SK-N-SH (cell line): ENCODE data around the gene KMO. TPM values are rescaled to one million over a fixed set of nuclear protein-coding genes. Genes with fewer than 3 reads are reported as not detected.

Experiments used
- CTCF ChIA-PET: fragments of 300-600, 350-600 bp; formaldehyde crosslinking; extraction: SDS; loops from one replicate; lab custom pipeline; 2021; lab: Yijun Ruan, JAX
- POLR2A ChIA-PET: fragments of 350-600 bp; sonication (Branson Sonifier 250); formaldehyde crosslinking; extraction: SDS; loops from one replicate; lab custom pipeline; 2020; ENCODE audit warnings: antibody characterized with exemption, inconsistent platforms; lab: Yijun Ruan, JAX
- DNase-seq: peaks from one replicate; pipeline ENCODE4 v3.0.0; 2012
- H2AFZ ChIP-seq: fragments of 200-600 bp; sonication (generic); 2 replicates; pipeline ENCODE4 v1.8.1; 2016; ENCODE audit warnings: antibody characterized with exemption, mild to moderate bottlenecking, low read depth
- H3F3A ChIP-seq: fragments of 200-600 bp; sonication (generic); replicated peaks from 2 replicates; pipeline ENCODE3; 2016; ENCODE audit warnings: antibody characterized with exemption, mild to moderate bottlenecking; ENCODE audit not compliant: insufficient read depth
- H3K27ac ChIP-seq, 2 experiments: fragments of 200-500 bp in 1 of 2; fragments of 200-600 bp in 1 of 2; sonication (Bioruptor generic) in 1 of 2; sonication (generic), shearing (Covaris generic) in 1 of 2; 2 replicates each; pipeline versions ENCODE4 v1.5.1 to v1.6.1; 2014 to 2016; ENCODE audit warnings: low read depth in 2 of 2, inconsistent platforms in 1 of 2, low read length in 1 of 2, mild to moderate bottlenecking in 1 of 2, mixed read lengths in 1 of 2
- H3K27me3 ChIP-seq: fragments of 200-600 bp; sonication (generic), shearing (Covaris generic); 2 replicates; pipeline ENCODE4 v1.6.1; 2016; ENCODE audit warnings: mixed run types; ENCODE audit not compliant: insufficient read depth
- H3K36me3 ChIP-seq, 2 experiments: fragments of 200-500 bp in 1 of 2; fragments of 200-600 bp in 1 of 2; sonication (Bioruptor generic) in 1 of 2; sonication (generic) in 1 of 2; replicated peaks in 1 of 2; 2 replicates each; pipeline versions ENCODE3 to v1.5.1; 2014 to 2016; ENCODE audit warnings: low read length in 1 of 2, mild to moderate bottlenecking in 1 of 2; ENCODE audit not compliant: insufficient read depth in 2 of 2, control insufficient read depth in 1 of 2
- H3K4me1 ChIP-seq, 2 experiments: fragments of 200-500 bp in 1 of 2; fragments of 200-600 bp in 1 of 2; sonication (Bioruptor generic) in 1 of 2; sonication (generic), shearing (Covaris generic) in 1 of 2; 2 replicates each; pipeline versions ENCODE4 v1.5.1 to v1.6.1; 2014 to 2016; ENCODE audit warnings: low read depth in 1 of 2, low read length in 1 of 2, mixed run types in 1 of 2; ENCODE audit not compliant: insufficient read depth in 2 of 2, control insufficient read depth in 1 of 2
- H3K4me2 ChIP-seq: fragments of 200-600 bp; sonication (generic), shearing (Covaris generic); 2 replicates; pipeline ENCODE4 v1.6.1; 2017; ENCODE audit warnings: mixed run types
- H3K4me3 ChIP-seq, 2 experiments: fragments of 200-500 bp in 1 of 2; fragments of 200-600 bp in 1 of 2; sonication (Bioruptor generic) in 1 of 2; sonication (generic), shearing (Covaris generic) in 1 of 2; 2 replicates each; pipeline versions ENCODE4 v1.5.1 to v1.8.1; 2014 to 2016; ENCODE audit warnings: low read depth in 2 of 2, inconsistent platforms in 1 of 2, low read length in 1 of 2, mild to moderate bottlenecking in 1 of 2, mixed read lengths in 1 of 2, moderate library complexity in 1 of 2
- H3K79me2 ChIP-seq: fragments of 200-600 bp; sonication (generic); 2 replicates; pipeline ENCODE4 v1.8.1; 2017; ENCODE audit warnings: mild to moderate bottlenecking; ENCODE audit not compliant: insufficient read depth
- H3K9ac ChIP-seq: fragments of 200-600 bp; sonication (generic); 2 replicates; pipeline ENCODE4 v1.6.1; 2017; ENCODE audit warnings: mixed run types
- H3K9me2 ChIP-seq: fragments of 200-600 bp; sonication (generic); 2 replicates; pipeline ENCODE4 v1.6.1; 2017; ENCODE audit warnings: mixed run types
- H3K9me3 ChIP-seq: fragments of 200-600 bp; sonication (generic); 2 replicates; pipeline ENCODE4 v1.6.1; 2017; ENCODE audit warnings: mixed run types, mild to moderate bottlenecking, moderate library complexity
- H4K20me1 ChIP-seq: fragments of 200-600 bp; sonication (generic); 2 replicates; pipeline ENCODE4 v1.6.1; 2017; ENCODE audit warnings: mild to moderate bottlenecking, mixed run types; ENCODE audit not compliant: insufficient read depth
- CHD2 ChIP-seq: fragments of 150-350 bp; IDR thresholded peaks from 2 replicates; pipeline ENCODE4 v1.6.1; 2018; ENCODE audit warnings: low read length; ENCODE audit not compliant: partially characterized antibody
- FOSL2 ChIP-seq: IDR thresholded peaks from 2 replicates; pipeline ENCODE4 v1.4.0; 2012; ENCODE audit warnings: low read depth, mild to moderate bottlenecking, moderate library complexity, borderline replicate concordance
- FOXJ3 ChIP-seq: sonication (generic); formaldehyde crosslinking; IDR thresholded peaks from 2 replicates; pipeline ENCODE4 v1.5.1; 2020; ENCODE audit warnings: mild to moderate bottlenecking, missing genetic modification reagents
- FOXM1 ChIP-seq: IDR thresholded peaks from 2 replicates; pipeline ENCODE4 v1.4.0; 2012; ENCODE audit warnings: low read depth, mild to moderate bottlenecking
- GATA2 ChIP-seq: sonication (generic); formaldehyde crosslinking; IDR thresholded peaks from 2 replicates; pipeline ENCODE4 v1.5.0; 2020; ENCODE audit warnings: mild to moderate bottlenecking, missing genetic modification reagents
- NRF1 ChIP-seq: IDR thresholded peaks from 2 replicates; pipeline ENCODE4 v1.6.1; 2012; ENCODE audit warnings: low read depth, mild to moderate bottlenecking, low read length
- POLR2AphosphoS5 ChIP-seq: IDR thresholded peaks from 2 replicates; pipeline ENCODE4 v1.6.1; 2012; ENCODE audit warnings: low read depth, low read length
- RCOR1 ChIP-seq: fragments of 150-350 bp; IDR thresholded peaks from 2 replicates; pipeline ENCODE4 v1.6.1; 2017; ENCODE audit warnings: antibody characterized with exemption, low read length
- RFX5 ChIP-seq: IDR thresholded peaks from 2 replicates; pipeline ENCODE4 v1.6.1; 2012; ENCODE audit warnings: mild to moderate bottlenecking, improper control_type of control experiment, low read length
- SIN3A ChIP-seq: IDR thresholded peaks from 2 replicates; pipeline ENCODE4 v1.6.1; 2012; ENCODE audit warnings: low read depth, mild to moderate bottlenecking, low read length, moderate library complexity, borderline replicate concordance
- SMC3 ChIP-seq: IDR thresholded peaks from 2 replicates; pipeline ENCODE4 v1.6.1; 2012; ENCODE audit warnings: low read depth, low read length, improper control_type of control experiment
- TCF12 ChIP-seq: IDR thresholded peaks from 2 replicates; pipeline ENCODE4 v1.4.0; 2012
- TEAD4 ChIP-seq: IDR thresholded peaks from 2 replicates; pipeline ENCODE4 v1.4.0; 2012; ENCODE audit warnings: mild to moderate bottlenecking, borderline replicate concordance; ENCODE audit not compliant: insufficient read depth
- USF1 ChIP-seq: IDR thresholded peaks from 2 replicates; pipeline ENCODE4 v1.4.0; 2012; ENCODE audit warnings: low read depth, borderline replicate concordance
- YY1 ChIP-seq: IDR thresholded peaks from 2 replicates; pipeline ENCODE4 v1.4.0; 2012; ENCODE audit warnings: low read depth, mild to moderate bottlenecking
- WGBS: methylation state at CpG from one replicate; pipeline ENCODE4 v1.1.6; 2017; ENCODE audit warnings: low lambda C conversion rate; 5-methylcytosine and 5-hydroxymethylcytosine counted together
- polyA plus RNA-seq, 3 experiments: library from polyadenylated mRNA; depleted of rRNA; stranded (reverse); fragments of >200 nt; gene quantifications; 2 replicates each; pipeline ENCODE4 v1.2.3, GENCODE V29; 2012

The KMO gene
- polyA plus RNA-seq, 1 of the 3 experiments (the other 2 are of a cell fraction) = not detected

- H4K20me1 ChIP-seq = no peaks in the 10 kb centered on the region
- no peak for TF ChIP-seq CHD2
- TF ChIP-seq YY1 = no peak
- TF ChIP-seq USF1 = no peak
- TF ChIP-seq SMC3 = no peak
- no peak for TF ChIP-seq RCOR1
- no peak for TF ChIP-seq FOSL2
- no peak for TF ChIP-seq FOXJ3 (CRISPR knock-in tag)
- no peak for TF ChIP-seq SIN3A
- TF ChIP-seq GATA2 (CRISPR knock-in tag) = no peak
- TF ChIP-seq TCF12 = no peak
- no peak for TF ChIP-seq RFX5
- no peak for TF ChIP-seq POLR2AphosphoS5
- TF ChIP-seq, all 33 proteins: peak for 0
- Histone ChIP-seq H3K4me1 (no peaks in the 10 kb centered on the region), H3K27ac (no peak overlapping the region), H3K4me3 (no peak overlapping the region), H3K9me3 (no peaks in the 10 kb centered on the region), H3K9me2 (no peaks in the 10 kb centered on the region), H3K9ac (no peak overlapping the region), H3K4me2 (no peak overlapping the region), H3K36me3 (no peaks in the 10 kb centered on the region), H3K79me2 (no peaks in the 10 kb centered on the region), H3F3A (no peaks in the 10 kb centered on the region), H3K27me3 (no peaks in the 10 kb centered on the region), H2AFZ (no peak overlapping the region)
- WGBS = 14% methylated on average over 1 of the region's 1 CpG
- no peak for DNase-seq
- CTCF ChIA-PET = interaction anchor here (0.9 to 1.1 kb wide), 3 partner anchors 16 to 95 kb away, joined by 3 to 4 read pairs (median 4); no protein-coding TSS in a partner anchor
- POLR2A ChIA-PET = no interaction called here
These were observed 18.1 kb downstream of the KMO start for GRCh38 chr1:241550318-241550717.

GRCh38 chr1:241551759-241552638 lies 19.8 kb downstream of the KMO start:
- 78% methylated on average over 22 of the region's 22 CpGs for WGBS

More at GRCh38 chr1:241551759-241552638, 19.8 kb downstream of the KMO start:
- Histone ChIP-seq H3K9me2 (no peaks in the 10 kb centered on the region), H3K4me1 (no peaks in the 10 kb centered on the region), H3K36me3 (no peaks in the 10 kb centered on the region), H3K4me2 (no peak overlapping the region)
- TF ChIP-seq TEAD4 (no peak), FOSL2 (no peak), NRF1 (no peak), FOXM1 (no peak)
- TF ChIP-seq, all 33 proteins: peak for 0
- no peak overlapping the region for H2AFZ ChIP-seq
- H3K4me3 ChIP-seq = no peak overlapping the region
- ChIA-PET CTCF (no interaction called here), POLR2A (no interaction called here)
- no peak overlapping the region for H3K27ac ChIP-seq
- no peaks in the 10 kb centered on the region for H3K27me3 ChIP-seq
- no peaks in the 10 kb centered on the region for H4K20me1 ChIP-seq
- no peaks in the 10 kb centered on the region for H3K79me2 ChIP-seq
- H3K9ac ChIP-seq = no peak overlapping the region
- no peak for DNase-seq
- no peaks in the 10 kb centered on the region for H3K9me3 ChIP-seq
- no peaks in the 10 kb centered on the region for H3F3A ChIP-seq
